GM18519 (cell line): ENCODE data around the gene FRMD4A.
A peak's percentile ranks its signal among the peaks of the same experiment; 100 is the strongest.

ENCODE experiments used
- ATAC-seq: cut with Tn5 transposase; IDR thresholded peaks from one replicate; pipeline ENCODE4 v1.9.1; 2021; ENCODE audit warnings: mild to moderate bottlenecking, moderate library complexity; ENCODE audit not compliant: unreplicated experiment, low FRiP score

FRMD4A gene

DNA sequence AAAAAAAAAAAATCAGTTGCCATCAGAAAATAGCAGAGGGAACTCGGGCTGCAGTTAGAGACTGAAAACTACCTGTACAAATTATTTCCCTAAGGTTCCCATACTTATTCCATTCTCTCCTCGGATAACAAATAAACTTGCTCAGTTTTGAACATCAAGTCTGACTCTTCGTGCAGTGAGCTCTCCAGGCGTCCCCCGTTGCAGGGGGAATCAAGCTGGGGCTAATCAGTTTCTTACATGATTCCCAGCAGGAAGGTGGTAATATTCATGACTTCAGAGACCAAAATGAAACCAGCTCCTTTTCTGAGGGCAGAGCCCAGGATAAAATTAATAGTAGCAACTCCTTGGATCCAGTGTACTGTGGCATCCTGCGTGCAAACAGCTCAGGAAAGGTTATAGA is 135.3 kb downstream of the FRMD4A start:
- no peak for ATAC-seq

DNA sequence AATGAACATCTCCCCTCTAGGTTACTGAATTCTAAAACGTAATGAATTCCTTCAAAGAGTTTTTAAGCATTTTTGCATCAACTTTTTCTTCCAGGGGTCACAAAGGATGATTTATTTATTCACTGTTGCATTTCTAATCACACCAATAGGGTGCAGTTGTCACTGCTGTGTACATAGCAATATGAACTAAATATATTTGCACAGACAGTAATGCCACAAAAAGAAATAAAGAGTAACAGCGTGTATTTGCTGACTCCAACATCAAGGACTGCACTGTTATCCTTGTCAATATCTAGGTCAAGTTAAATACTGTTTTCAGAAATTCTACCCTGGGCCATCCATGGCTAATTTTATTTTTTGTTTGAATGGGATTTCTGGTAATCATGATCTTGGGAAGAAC is 138.0 kb downstream of the FRMD4A start:
- ATAC-seq = no peak

DNA sequence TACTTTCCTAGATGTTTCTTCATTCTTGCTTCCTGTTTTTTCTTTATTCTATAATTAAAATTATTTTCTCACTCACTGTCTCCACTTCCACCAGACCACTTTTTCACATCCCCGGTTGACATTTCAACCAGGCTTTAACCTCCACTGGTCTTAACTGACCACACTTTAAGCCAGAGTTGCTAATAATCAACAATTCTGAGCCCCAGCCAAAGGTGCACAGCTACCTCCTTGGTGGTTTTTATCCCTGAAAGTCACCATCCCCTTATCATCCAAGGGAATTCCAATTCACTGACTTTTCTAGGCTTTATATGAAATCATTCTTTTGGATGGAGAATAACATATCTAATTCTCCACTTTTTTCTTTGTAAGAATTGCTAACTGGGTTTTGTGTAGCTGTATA is 138.9 kb downstream of the FRMD4A start:
- no peak for ATAC-seq

DNA sequence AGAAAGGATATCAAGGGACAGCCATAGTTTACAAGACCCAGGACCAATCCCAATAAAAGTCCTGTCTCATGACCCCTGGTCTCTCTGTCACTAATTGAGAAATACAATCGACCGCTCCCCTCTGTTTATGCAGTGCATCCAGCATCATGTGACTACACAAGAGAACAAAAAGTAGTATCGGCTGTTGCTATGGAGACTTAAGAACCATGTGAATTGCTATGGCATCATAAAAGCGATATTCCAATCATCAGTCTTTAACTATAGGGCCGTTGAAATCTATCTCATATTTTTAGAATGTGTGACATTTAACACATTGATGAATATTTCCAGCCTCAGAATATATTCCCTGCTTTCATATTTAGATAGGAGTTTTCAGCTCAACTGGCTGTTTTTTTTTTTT is 139.3 kb downstream of the FRMD4A start:
- no peak for ATAC-seq

DNA sequence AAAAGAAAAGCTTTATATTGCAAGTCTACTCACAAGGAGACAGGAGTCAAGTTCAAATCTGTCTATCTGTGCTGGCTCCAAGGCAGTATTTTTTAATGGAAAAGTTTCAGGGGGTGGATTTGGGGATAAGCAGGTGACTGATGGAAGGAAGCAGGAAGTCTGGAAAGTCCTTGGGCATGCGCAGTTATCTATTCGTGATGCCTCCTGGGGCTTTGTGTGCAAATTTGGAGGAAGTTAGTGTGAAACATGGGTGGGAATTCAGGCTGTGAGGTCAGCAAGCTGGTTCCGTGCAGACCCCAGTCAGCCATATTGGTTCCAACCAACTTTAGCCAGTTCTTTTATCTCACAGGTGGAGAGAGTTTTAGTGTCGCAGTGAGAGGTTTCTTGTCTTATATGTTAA is 140.0 kb downstream of the FRMD4A start:
- no peak for ATAC-seq

DNA sequence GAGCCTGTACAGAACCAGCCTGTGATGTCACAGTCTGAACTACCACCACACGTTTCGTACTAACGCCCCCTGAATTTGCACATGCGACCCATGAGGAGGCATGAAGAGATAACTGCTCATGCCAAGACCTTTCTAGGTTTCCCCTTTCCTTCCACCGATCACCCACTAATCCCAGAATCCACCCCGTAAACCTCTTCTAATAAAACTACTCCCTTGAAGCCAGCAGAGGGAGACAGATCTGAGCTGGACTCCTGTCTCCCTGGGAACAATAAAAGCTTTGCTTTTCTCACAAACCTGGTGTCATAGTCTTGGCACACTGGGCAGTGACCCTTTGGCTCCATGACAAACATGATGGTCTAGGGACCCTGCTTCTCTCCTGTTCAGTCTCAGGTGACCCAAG is 144.5 kb downstream of the FRMD4A start:
- no peak for ATAC-seq

DNA sequence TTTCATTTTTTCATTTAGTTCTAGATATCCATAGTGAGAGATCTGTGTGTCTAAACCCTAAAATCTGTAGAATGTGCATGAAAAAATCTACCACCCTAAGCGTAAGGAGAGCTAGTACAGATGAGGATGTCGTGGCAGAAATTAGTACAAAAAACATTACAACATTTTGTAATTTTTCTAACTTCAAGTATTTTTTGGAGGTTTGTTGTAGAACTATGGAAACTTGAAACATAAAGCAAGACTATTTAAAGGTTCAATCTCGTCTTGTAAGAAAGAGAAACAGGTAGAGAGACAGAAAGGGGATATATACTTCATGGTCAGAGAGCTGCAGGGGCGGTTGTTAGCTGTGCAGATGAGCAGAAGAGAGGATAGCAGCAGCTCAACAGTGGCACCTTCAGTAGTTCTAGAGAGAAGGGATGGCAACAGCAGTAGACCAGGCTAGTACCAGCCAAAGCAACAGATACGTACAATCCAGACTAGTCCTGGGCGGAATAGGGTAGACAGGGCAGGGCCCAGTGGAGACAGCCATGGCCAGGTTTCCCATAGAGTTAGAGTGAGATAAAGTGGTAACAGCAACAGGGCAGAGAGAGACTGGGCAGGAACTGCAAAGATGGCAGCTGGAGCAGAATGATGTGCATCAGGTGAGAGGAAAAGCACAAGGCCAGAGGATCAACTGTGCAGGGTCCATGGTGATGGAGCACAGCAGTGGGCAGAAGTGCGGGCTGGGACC is 145.2 kb downstream of the FRMD4A start:
- ATAC-seq = peak; percentile 80

DNA sequence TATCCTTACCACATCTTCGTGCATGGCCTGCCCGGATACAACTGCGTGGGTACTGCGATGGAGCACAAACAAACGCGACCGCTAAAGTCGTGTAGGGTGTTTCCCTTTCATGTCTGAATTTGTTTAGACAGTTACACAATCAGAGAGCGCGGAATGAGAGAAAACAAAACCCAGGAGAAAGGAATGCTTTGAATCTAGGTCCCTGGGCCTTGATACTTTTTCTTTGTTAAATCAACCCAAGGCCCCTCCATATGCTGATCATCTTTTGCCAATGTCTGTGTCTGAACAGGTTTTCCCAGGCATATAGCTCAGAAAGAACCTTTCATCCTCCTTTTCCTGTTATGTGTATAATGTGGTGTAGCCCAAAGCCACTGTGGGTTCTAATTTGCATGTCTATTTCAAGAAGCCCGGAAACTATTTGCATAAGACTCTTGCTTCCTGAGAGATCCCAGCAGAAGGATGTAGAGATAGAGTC is 145.8 kb downstream of the FRMD4A start:
- peak; percentile 35 for ATAC-seq

DNA sequence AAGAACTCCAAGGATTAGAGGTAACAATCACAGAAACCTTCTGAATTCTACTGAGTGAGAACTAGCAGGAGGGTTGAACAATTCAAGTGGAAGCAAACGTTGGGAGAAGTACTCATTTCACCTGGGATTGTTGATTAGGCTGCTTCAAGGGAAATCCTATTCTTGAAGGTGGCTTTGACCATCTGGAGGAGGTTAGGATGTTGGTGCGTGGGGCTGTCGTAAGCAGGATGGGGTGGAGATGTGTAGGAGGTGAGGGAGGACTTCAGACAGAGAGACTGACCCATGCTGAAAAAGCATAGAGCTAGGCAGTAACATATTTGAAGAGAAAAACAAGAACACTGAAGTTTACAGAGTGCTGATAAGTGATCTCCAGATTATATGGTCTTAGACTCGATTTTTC is 147.9 kb downstream of the FRMD4A start:
- no peak for ATAC-seq

DNA sequence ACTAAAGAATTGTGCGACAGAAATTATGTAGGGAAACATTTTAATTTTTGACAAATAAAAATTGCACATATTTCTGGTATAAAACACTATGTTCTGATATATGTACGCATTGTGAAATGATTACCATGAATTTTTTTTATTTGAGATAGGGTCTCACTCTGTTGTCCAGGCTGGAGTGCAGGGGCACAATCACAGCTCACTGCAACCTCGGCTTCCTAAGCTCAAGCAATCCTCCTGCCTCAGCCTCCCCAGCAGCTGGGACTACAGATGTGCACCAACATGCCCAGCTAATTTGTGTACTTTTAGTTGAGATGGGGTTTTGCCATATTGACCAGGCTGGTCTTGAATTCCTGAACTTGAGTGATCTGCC is 149.2 kb downstream of the FRMD4A start:
- ATAC-seq = no peak

DNA sequence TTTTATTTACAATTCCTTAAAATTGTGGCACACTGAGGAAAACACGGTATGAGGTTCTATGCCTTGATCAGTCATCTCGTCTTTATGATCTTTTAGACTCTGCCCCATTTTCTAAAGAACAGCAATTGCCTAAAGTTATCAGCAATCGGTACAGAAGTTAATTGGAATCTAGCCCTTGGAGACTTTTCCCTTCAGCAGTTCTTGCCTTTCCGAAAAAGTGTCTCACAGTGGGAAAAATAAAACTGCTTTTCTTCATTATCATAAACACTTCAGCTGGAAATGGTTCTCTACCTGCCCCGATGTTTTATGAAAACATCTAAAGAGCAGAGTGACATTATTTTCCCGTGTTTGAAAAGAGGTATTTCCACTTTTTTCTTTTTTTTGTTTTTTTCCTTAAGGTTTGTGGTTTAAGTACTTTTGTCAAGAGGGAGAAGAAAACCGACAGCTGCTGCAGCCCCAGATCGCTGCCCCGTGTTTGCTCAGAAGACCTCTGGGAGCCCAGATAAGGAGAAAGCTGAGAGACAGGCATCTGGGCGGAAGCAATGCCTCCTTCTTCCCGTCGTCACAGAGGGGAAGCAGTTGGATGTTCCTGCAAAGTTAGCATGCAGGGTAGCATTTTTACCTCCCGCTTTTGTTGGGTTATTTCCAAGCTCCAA is 149.7 kb downstream of the FRMD4A start:
- no peak for ATAC-seq

DNA sequence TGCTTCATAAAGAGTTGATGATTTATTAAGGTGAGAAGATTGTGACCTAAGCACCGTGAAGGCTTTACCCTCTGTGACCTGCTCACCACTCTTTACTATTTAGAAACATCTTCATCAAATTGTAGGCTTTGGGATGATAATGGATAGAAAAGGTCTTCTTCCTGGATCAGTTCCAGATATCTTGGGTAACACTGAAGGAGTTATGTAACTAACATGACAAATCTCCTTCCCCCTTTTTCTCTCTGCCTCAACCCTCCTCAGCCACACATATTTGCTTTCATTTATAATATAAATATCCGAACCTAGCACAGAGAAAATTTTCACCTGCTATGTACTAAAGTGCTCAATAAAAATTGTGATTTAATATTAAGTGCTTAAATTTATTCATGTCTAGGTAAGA is 151.5 kb downstream of the FRMD4A start:
- no peak for ATAC-seq

DNA sequence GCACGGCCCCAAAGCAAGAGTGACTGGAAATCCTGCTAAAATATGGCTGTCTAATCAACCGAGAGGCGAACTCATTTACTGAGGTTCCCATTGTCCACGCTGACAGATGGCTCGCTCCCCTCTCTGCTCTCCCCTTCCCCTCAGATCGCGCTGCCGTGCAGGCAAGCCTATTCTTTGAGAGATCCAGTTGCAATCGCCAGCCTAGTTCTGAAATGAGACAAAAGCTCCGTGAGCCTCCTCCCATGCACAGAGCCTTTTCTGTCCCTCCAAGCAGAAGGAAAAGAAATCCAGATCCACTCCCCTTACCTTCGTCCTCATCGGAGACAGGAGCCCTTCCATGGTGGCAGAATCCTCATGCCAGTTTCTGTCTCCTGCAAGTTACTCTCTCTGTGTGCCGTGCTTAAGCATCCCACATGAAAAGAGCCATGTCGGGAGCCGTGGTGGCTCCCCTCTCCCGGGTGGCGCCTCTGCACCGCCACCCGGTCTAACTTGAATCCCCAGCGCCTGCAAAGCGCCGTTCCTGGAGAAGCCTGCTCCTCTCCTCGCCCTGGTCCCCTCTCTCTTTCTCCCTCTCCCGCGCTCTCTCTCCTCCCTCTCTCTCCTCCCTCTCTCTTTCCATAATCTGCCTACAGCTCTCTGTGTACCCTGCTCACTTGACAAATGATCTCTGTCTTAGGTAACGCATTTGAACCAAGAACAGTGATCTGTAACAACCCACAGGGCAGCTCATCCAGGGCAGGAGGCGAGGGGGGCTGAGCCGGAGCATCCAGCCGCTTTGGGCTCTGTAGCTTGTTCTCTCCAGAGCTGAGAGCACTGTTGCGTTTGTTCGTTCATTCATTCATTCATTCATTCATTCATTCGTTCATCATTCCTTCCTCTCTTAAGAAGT is 156.8 kb downstream of the FRMD4A start:
- no peak for ATAC-seq

DNA sequence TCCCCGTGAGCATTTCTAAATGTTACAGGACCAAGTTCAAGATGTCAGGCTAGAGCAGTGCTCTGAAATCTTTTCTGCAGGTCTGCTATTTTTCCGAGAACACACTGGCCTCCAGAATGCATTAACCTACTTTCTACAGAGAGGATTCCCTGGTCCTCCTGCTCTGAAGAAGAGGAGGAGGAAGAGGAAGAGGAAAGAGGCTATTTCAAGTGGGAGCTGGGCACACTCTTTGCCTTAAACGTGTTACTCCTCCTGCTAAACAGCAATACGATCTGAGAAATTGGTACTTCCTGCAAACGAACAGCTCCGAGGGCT is 157.4 kb downstream of the FRMD4A start:
- ATAC-seq = no peak

DNA sequence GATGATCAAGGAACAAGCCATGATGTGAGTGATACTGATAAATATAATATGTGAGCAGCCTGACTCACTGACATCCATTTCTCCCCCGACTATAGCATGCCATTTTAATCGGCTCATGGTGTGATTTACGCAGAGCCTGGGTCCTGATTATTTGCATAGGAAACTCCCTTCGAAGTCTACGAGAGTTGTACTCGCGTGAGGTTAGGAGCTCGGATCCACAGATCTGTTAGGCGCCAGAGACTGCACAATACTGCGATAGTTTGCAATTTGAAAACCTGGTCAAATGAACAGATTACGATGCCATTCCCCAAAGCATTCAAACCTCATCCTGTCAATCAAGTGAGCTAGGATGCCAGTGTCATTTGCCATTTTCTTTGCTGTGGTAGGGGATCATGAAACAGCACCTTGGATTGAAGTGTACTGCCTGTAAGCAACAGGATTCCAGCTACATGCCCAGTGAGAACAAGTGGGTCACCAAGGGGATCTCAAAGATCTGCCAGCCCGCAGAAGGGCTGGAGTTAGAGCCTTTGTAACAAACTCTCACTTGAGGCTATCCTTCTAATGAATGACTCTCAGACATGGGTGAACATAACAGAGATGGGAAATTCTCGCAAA is 158.3 kb downstream of the FRMD4A start:
- ATAC-seq = no peak

DNA sequence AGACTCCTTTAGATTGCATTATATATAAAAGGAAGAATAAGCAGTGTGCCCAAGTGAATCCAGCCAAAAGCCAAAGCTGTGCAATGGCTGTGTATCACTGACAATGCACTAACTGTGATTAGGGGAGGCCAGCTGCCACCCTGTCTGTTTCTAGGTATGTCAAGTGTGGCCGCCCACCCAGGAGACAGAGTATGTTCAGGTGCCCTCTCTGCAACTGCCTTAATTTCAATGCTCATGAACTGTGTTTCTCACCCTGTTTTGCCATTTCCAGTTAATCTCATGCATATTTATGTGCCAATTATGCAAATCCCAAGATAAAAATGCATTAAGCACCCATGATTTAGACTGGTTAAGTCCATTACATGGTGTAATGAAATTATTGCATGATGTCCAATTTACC is 159.4 kb downstream of the FRMD4A start:
- ATAC-seq = no peak

DNA sequence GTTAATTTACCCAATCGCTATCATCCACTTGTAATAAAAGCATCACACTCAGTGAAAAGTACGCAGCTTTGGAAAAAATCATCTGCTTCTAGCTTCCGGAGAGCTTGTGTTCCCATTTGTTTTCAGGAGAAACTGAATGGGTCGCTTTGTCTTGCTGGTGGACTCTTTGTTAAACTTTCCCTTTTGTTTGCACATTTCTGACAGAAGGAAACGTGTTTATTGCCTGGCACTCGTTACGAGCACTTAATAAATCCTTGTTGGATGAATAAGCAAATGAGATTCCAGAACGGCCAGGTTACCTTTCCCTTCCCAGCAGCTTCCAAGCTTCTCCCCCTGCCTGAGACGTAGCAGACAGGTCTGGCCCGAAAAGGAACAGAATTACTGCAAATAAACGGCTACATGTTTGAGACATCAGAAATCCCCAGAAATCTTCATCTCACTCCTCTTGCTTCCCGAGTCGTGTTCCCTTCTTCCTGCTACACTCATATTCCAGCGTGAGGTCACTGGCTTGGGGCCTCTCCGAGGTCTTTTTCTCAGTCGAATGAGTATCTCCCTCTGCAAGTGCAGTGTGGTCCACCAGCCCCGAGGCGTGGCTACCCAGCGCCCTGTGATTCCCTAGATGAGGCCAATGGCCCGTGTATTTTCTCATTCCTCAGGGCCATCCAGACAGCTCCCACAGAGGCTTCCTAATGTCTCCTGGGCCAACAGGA is 167.2 kb downstream of the FRMD4A start:
- ATAC-seq = no peak

DNA sequence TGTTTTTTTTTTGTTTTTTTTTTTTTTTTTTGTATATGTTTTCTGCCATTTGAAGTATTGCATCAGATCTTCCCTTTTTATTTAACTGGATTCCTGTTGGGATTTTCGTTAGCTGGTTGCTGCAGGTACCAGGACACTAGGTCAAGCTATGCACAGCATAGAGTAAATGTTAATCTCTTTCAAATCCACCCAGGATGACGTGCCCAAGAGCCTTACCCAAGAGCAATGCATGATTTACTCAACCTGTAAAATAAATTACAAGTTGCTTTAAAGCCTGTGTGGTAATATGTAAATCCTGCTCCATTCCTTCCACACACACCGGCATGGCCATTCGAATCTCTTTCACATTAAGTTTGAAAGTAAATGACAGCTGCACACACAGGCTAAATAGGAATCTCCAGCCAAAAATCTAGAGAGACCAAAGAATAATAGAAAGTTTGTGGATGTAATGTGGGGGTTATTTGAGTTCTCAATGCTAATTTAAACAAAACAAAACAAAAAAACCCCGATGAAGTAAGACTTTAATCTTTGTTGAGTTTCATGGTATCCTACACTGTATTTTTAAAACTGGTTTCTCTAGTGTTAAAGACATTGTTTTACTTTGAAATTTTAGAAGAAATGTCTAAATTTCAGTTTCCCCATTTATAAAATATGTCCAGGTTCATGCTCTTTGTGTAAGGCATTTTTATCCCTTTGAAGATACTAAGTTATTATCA is 167.9 kb downstream of the FRMD4A start:
- no peak for ATAC-seq

DNA sequence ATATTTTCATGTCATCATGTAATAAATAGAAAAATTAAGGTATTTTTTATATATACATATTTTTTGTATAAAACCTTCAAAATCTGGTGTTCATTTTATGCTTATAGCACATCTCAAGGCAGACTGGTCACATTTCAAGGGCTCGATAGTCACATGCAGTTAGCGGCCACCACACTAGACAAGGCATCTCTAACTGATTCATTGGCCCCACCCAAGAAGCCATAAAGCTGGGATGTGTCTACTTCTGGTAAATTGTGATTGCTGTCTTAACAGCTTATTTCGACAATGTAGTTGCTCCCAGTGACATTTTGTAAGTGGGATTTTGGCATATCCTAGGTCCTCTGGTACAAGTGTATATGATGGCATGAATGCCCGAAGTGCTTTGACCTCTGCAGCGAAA is 168.7 kb downstream of the FRMD4A start:
- ATAC-seq = no peak

DNA sequence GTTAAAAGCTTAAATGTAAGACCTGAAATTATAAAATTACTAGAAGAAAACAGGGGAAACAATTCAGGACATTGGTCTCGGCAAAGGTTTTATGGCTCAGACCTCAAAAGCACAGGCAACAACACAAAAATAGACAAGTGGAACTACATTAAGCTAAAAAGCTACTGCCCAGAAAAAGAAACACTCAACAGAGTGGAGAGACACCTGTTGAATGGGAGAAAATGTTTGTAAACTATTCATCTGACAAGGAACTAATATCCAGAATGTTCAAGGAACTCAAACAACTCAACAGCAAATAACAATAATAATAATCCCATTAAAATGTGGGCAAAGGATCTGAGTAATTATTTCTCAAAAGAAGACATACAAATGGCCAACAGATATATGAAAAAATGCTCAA is 170.4 kb downstream of the FRMD4A start:
- ATAC-seq = no peak
